Measurements from ENCODE around the gene ZNF732.
"Not testable (repeated sequence)": the region's sequence is repeated elsewhere in the genome, so short reads cannot be mapped to it uniquely, and the experiment has no call there.

The ZNF732 gene

GRCh38 chr4:304969-305680 lies at the start of gene ZNF732:
Gene ZNF732, minus strand, starts transcription at chr4:305474. Its CDS starts 164 bp downstream, at chr4:305310.
- DNase-seq (ENCODE audit: low spot score) = no peak

GRCh38 chr4:340011-340410 lies 34.7 kb upstream of the ZNF732 start:
- no peak for DNase-seq (ENCODE audit: low spot score)

GRCh38 chr4:338759-339097 lies 33.5 kb upstream of the ZNF732 start:
- no peak for DNase-seq (ENCODE audit: low spot score)

GRCh38 chr4:337932-338758 lies 32.9 kb upstream of the ZNF732 start:
- no peak for DNase-seq (ENCODE audit: low spot score)

GRCh38 chr4:337143-337931 lies 32.1 kb upstream of the ZNF732 start, which contains the start of gene ZNF141:
Gene ZNF141, plus strand, starts transcription at chr4:337814. Its CDS starts 170 bp downstream, at chr4:337984.
- DNase-seq (ENCODE audit: low spot score) = peak; percentile 92

- no peak for DNase-seq (ENCODE audit: low spot score)
Observed at GRCh38 chr4:336893-337142, 31.5 kb upstream of the ZNF732 start.

GRCh38 chr4:336099-336892 lies 31.0 kb upstream of the ZNF732 start:
- no peak for DNase-seq (ENCODE audit: low spot score)

GRCh38 chr4:335515-335914 lies 30.2 kb upstream of the ZNF732 start:
- no peak for DNase-seq (ENCODE audit: low spot score)

GRCh38 chr4:328729-329128 lies 23.5 kb upstream of the ZNF732 start:
- no peak for DNase-seq (ENCODE audit: low spot score)

- DNase-seq (ENCODE audit: low spot score) = no peak
Observed at GRCh38 chr4:314296-314903, 9.1 kb upstream of the ZNF732 start.

GRCh38 chr4:309807-310206 lies 4.5 kb upstream of the ZNF732 start:
- DNase-seq (ENCODE audit: low spot score) = no peak

GRCh38 chr4:306551-306961 lies 1.3 kb upstream of the ZNF732 start:
- DNase-seq (ENCODE audit: low spot score) = no peak

- not testable (repeated sequence) for DNase-seq (ENCODE audit: low spot score)
Observed at GRCh38 chr4:304516-304915, 758 bp downstream of the ZNF732 start.

- no peak for DNase-seq (ENCODE audit: low spot score)
Observed at GRCh38 chr4:302381-302780, 2.9 kb downstream of the ZNF732 start.

GRCh38 chr4:294732-295131 lies 10.5 kb downstream of the ZNF732 start:
- DNase-seq (ENCODE audit: low spot score) = no peak

- DNase-seq (ENCODE audit: low spot score) = no peak
Observed at GRCh38 chr4:288891-289290, 16.4 kb downstream of the ZNF732 start.

- no peak for DNase-seq (ENCODE audit: low spot score)
Observed at GRCh38 chr4:273309-274017, 31.8 kb downstream of the ZNF732 start.

- DNase-seq (ENCODE audit: low spot score) = no peak
Observed at GRCh38 chr4:271492-272103, 33.7 kb downstream of the ZNF732 start.

- not testable (repeated sequence) for DNase-seq (ENCODE audit: low spot score)
Observed at GRCh38 chr4:259240-259639, 46.0 kb downstream of the ZNF732 start.

- DNase-seq (ENCODE audit: low spot score) = no peak
Observed at GRCh38 chr4:256492-256891, 48.8 kb downstream of the ZNF732 start.
